Trophoblast cell (in vitro differentiated cells and primary cell): Measurements from ENCODE around the gene ZBTB7B.

Experiments
- DNase-seq, 2 donors: peaks; one replicate each; pipeline ENCODE4 v3.0.0-alpha.2; 2016
- H2AFZ ChIP-seq: 2 replicates; pipeline ENCODE4 v1.6.1; 2013; ENCODE audit warnings: low read length, moderate library complexity, mild to moderate bottlenecking; ENCODE audit not compliant: insufficient read depth, poor library complexity
- H2AK5ac ChIP-seq: 2 replicates; pipeline ENCODE4 v1.6.1; 2013; ENCODE audit warnings: mild to moderate bottlenecking, low read length
- H2BK120ac ChIP-seq: 2 replicates; pipeline ENCODE4 v1.6.1; 2013; ENCODE audit warnings: low read length, mild to moderate bottlenecking, moderate library complexity; ENCODE audit not compliant: insufficient read depth, poor library complexity
- H2BK12ac ChIP-seq: 2 replicates; pipeline ENCODE4 v1.6.1; 2013; ENCODE audit warnings: mild to moderate bottlenecking, low read length, moderate library complexity
- H2BK5ac ChIP-seq: 2 replicates; pipeline ENCODE4 v1.6.1; 2013; ENCODE audit warnings: low read length, low read depth, moderate library complexity, mild to moderate bottlenecking; ENCODE audit not compliant: poor library complexity
- H3K14ac ChIP-seq: 2 replicates; pipeline ENCODE4 v1.6.1; 2013; ENCODE audit warnings: mild to moderate bottlenecking, low read length
- H3K18ac ChIP-seq: 2 replicates; pipeline ENCODE4 v1.6.1; 2013; ENCODE audit warnings: mild to moderate bottlenecking, low read length
- H3K23ac ChIP-seq: 2 replicates; pipeline ENCODE4 v1.6.1; 2013; ENCODE audit warnings: low read length
- H3K27ac ChIP-seq: 2 replicates; pipeline ENCODE4 v1.5.1; 2013; ENCODE audit warnings: low read depth, mild to moderate bottlenecking, inconsistent platforms, low read length, moderate library complexity
- H3K27me3 ChIP-seq: 2 replicates; pipeline ENCODE4 v1.6.1; 2013; ENCODE audit warnings: inconsistent platforms, mild to moderate bottlenecking, low read length, moderate library complexity; ENCODE audit not compliant: insufficient read depth
- H3K36me3 ChIP-seq, 2 experiments: 1 replicate in 1 of 2; 2 replicates in 1 of 2; pipeline ENCODE4 v1.6.1; 2013; ENCODE audit warnings: low read length in 2 of 2, mild to moderate bottlenecking in 2 of 2, moderate library complexity in 1 of 2; ENCODE audit not compliant: insufficient read depth in 2 of 2, control insufficient read depth in 1 of 2
- H3K4ac ChIP-seq: 2 replicates; pipeline ENCODE4 v1.6.1; 2013; ENCODE audit warnings: low read depth, mild to moderate bottlenecking, low read length, moderate library complexity
- H3K4me1 ChIP-seq, 2 experiments: 1 replicate in 1 of 2; 2 replicates in 1 of 2; pipeline ENCODE4 v1.6.1; 2013; ENCODE audit warnings: low read length in 2 of 2, mild to moderate bottlenecking in 2 of 2, moderate library complexity in 1 of 2; ENCODE audit not compliant: insufficient read depth in 2 of 2, control insufficient read depth in 1 of 2
- H3K4me2 ChIP-seq: 2 replicates; pipeline ENCODE4 v1.6.1; 2013; ENCODE audit warnings: inconsistent platforms, mild to moderate bottlenecking, low read length, moderate library complexity
- H3K4me3 ChIP-seq: 2 replicates; pipeline ENCODE4 v1.5.1; 2013; ENCODE audit warnings: mild to moderate bottlenecking, low read depth, low read length, inconsistent platforms
- H3K79me1 ChIP-seq: one replicate; pipeline ENCODE4 v1.6.1; 2013; ENCODE audit warnings: low read length
- H3K79me2 ChIP-seq: 2 replicates; pipeline ENCODE4 v1.6.1; 2013; ENCODE audit warnings: low read length, mild to moderate bottlenecking; ENCODE audit not compliant: control insufficient read depth, insufficient read depth, poor library complexity
- H3K9ac ChIP-seq: 2 replicates; pipeline ENCODE4 v1.6.1; 2013; ENCODE audit warnings: mild to moderate bottlenecking, low read length
- H3K9me3 ChIP-seq: 2 replicates; pipeline ENCODE4 v1.6.1; 2013; ENCODE audit warnings: low read depth, mild to moderate bottlenecking, control low read depth, inconsistent platforms, low read length; ENCODE audit not compliant: insufficient read depth
- H4K12ac ChIP-seq: 2 replicates; pipeline ENCODE4 v1.6.1; 2013; ENCODE audit warnings: low read depth, mild to moderate bottlenecking, low read length, moderate library complexity
- H4K8ac ChIP-seq: 2 replicates; pipeline ENCODE4 v1.6.1; 2013; ENCODE audit warnings: low read depth, mild to moderate bottlenecking, low read length, moderate library complexity
- H4K91ac ChIP-seq: one replicate; pipeline ENCODE4 v1.6.1; 2013; ENCODE audit warnings: low read depth, mild to moderate bottlenecking, low read length, moderate library complexity
- WGBS: extraction: QIAGEN DNeasy Blood & Tissue Kit; methylation state at CpG from one replicate; pipeline ENCODE4 v1.1.7; 2013; ENCODE audit warnings: missing lambda C conversion rate; ENCODE audit not compliant: insufficient read length, insufficient coverage; ENCODE audit errors: extremely low coverage; 5-methylcytosine and 5-hydroxymethylcytosine counted together

ZBTB7B gene

DNA sequence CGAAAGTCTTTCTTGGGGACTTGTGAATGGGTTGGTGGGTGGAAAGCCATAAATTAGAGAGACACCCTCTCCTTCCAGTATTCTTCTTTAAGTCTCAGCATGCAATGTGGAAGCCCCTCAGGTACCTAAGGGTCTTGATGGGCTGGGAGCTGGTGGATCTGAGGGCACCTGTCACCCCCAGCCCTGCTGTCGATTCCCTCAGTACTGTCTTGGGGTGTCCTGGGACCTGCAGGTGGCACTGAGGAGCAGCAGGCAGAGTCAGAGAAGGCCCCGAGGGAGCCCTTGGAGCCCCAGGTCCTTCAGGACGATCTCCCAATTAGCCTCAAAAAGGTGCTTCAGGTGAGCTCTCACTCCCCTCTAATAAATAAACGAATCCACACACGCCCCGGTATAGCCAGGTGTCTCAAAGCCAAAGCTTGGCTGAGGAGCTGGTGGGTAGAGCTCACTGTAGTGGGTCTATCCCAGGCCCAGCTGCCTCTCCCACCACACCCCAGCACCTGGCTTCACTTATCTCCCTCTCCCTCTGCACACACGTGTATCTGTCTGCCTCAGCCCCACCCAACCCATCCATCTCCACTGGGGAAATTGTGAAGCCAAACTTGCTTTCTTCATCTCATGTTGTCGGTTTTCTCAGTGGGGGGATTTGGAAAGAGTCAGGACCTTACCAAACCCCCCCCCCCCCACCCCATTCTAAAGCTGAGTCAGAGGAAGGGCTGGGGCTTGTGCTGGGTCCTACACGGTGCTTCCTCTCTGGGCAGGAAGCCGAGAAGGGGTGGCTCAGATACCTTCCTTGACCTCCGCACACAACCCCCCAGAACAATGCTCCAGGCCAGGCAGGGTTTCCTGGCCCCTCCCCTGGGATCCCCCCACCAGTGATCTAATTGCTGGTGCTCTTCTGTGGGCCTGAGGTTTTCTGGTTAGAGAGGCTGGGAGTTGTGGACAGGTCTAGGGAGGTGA lies 50.1 kb downstream of the ZBTB7B start:
- no CpG with 5 or more reads among the region's 12 CpGs for WGBS

DNA sequence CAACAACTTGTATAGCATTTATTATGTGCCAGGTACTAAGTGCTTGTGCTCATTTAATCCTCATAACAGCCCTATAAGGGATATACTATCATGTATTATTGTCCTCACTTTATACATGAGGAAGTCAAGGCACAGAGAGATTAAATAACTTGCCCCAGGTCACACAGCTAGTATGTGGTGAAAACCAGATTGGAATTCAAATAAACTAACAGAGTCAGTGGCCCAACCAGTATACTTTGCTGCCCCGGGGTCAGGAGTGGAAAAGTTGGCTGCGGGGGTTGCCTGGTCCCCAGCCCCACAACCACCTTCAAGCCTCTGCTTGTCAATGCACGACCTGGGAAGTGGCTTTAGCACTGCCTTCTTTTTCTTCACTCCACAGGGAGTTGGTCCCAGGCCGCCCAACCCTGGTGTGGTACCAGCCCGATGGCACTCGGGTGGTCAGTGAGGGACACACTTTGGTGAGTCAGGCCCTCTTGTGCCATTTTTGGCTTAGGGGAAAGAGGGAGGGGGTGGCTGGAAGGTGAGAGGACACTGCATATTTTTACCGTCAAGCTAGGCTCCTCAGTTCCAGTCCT lies 51.0 kb downstream of the ZBTB7B start:
- no peaks in the 10 kb centered on the region for H3K9me3 ChIP-seq
- H2BK12ac ChIP-seq = no peak overlapping the region
- no peak overlapping the region for H3K4ac ChIP-seq
- no peak overlapping the region for H2BK5ac ChIP-seq
- no peaks in the 10 kb centered on the region for H3K27me3 ChIP-seq
- DNase-seq = peak; percentile 21 to 63
- H3K79me1 ChIP-seq = peaks cover 7% of the 10 kb centered on the region
- H3K4me2 ChIP-seq = no peak overlapping the region
- H3K14ac ChIP-seq = no peak overlapping the region
- no peak overlapping the region for H3K9ac ChIP-seq
- no peak overlapping the region for H4K91ac ChIP-seq
- no peak overlapping the region for H4K12ac ChIP-seq
- no CpG with 5 or more reads among the region's 7 CpGs for WGBS
- H3K4me3 ChIP-seq = no peak overlapping the region
- no peak overlapping the region for H2AFZ ChIP-seq
- H3K18ac ChIP-seq = no peak overlapping the region
- peaks cover 3 to 4% of the 10 kb centered on the region in 2 experiments for H3K36me3 ChIP-seq
- no peak overlapping the region for H3K27ac ChIP-seq
- no peak overlapping the region for H2AK5ac ChIP-seq
- H3K23ac ChIP-seq = peak overlapping the region; percentile 42
- H3K4me1 ChIP-seq = peaks cover 18 to 27% of the 10 kb centered on the region in 2 experiments
- no peak overlapping the region for H2BK120ac ChIP-seq
- H4K8ac ChIP-seq = no peak overlapping the region
- H3K79me2 ChIP-seq = peaks cover 4% of the 10 kb centered on the region

More for the DNA sequence above, 50.1 kb downstream of the ZBTB7B start:
- H3K14ac ChIP-seq = no peak overlapping the region
- no peak overlapping the region for H4K8ac ChIP-seq
- H2BK12ac ChIP-seq = no peak overlapping the region
- H2AFZ ChIP-seq = no peak overlapping the region
- H3K27ac ChIP-seq = no peak overlapping the region
- no peak overlapping the region for H4K12ac ChIP-seq
- no peak for DNase-seq
- H3K23ac ChIP-seq = no peak overlapping the region
- no peak overlapping the region for H2BK5ac ChIP-seq
- H2AK5ac ChIP-seq = no peak overlapping the region
- peaks cover 7% of the 10 kb centered on the region for H3K79me1 ChIP-seq
- H3K18ac ChIP-seq = no peak overlapping the region
- H3K9me3 ChIP-seq = no peaks in the 10 kb centered on the region
- H3K4me2 ChIP-seq = no peak overlapping the region
- H3K79me2 ChIP-seq = peaks cover 4% of the 10 kb centered on the region
- H3K4me3 ChIP-seq = no peak overlapping the region
- H3K4ac ChIP-seq = no peak overlapping the region
- H3K9ac ChIP-seq = no peak overlapping the region
- peaks cover 3% of the 10 kb centered on the region in 2 experiments for H3K36me3 ChIP-seq
- peaks cover 18 to 27% of the 10 kb centered on the region in 2 experiments for H3K4me1 ChIP-seq
- H2BK120ac ChIP-seq = no peak overlapping the region
- H4K91ac ChIP-seq = no peak overlapping the region
- no peaks in the 10 kb centered on the region for H3K27me3 ChIP-seq

DNA sequence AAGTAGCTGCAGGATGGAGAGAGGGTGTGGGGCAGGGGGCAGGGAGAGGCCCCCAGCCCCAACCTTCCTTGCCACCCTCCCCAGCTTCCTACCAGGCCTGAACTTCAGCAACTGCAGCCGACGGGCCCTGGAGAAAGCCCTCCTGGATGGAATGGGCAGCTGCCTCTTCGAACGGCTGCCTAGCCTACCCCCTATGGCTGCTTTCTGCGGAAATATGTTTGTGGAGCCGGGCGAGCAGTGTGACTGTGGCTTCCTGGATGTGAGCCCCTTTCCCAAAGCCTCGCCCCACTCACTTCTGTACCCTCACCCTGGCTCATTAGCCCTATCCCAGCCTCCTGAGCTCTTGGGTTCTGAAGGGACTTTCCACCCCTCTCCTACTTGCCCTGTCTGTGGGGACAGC lies 54.5 kb downstream of the ZBTB7B start:
- WGBS = no CpG with 5 or more reads among the region's 8 CpGs
- no peaks in the 10 kb centered on the region for H3K27me3 ChIP-seq
- H4K91ac ChIP-seq = no peak overlapping the region
- no peak overlapping the region for H3K4me3 ChIP-seq
- no peak overlapping the region for H3K23ac ChIP-seq
- H2AK5ac ChIP-seq = no peak overlapping the region
- no peaks in the 10 kb centered on the region for H3K79me2 ChIP-seq
- no peak overlapping the region for H4K12ac ChIP-seq
- no peak for DNase-seq
- no peak overlapping the region for H2BK5ac ChIP-seq
- H3K4me2 ChIP-seq = no peak overlapping the region
- H3K4ac ChIP-seq = no peak overlapping the region
- no peak overlapping the region for H3K14ac ChIP-seq
- no peaks in the 10 kb centered on the region for H3K9me3 ChIP-seq
- H3K27ac ChIP-seq = no peak overlapping the region
- no peak overlapping the region for H3K18ac ChIP-seq
- H2BK120ac ChIP-seq = no peak overlapping the region
- no peak overlapping the region for H3K9ac ChIP-seq
- H3K36me3 ChIP-seq = peaks cover 3 to 4% of the 10 kb centered on the region in 2 experiments
- no peaks in the 10 kb centered on the region for H3K79me1 ChIP-seq
- no peak overlapping the region for H4K8ac ChIP-seq
- no peak overlapping the region for H2BK12ac ChIP-seq
- peaks cover 4 to 8% of the 10 kb centered on the region in 2 experiments for H3K4me1 ChIP-seq
- H2AFZ ChIP-seq = no peak overlapping the region

- H3K79me1 ChIP-seq = no peaks in the 10 kb centered on the region
- H3K4ac ChIP-seq = no peak overlapping the region
- no peak overlapping the region for H3K23ac ChIP-seq
- no peak for DNase-seq
- H3K36me3 ChIP-seq = peaks cover 3 to 4% of the 10 kb centered on the region in 2 experiments
- no peaks in the 10 kb centered on the region for H3K27me3 ChIP-seq
- WGBS = no CpG with 5 or more reads among the region's 13 CpGs
- H4K91ac ChIP-seq = no peak overlapping the region
- no peaks in the 10 kb centered on the region for H3K79me2 ChIP-seq
- no peak overlapping the region for H3K9ac ChIP-seq
- no peak overlapping the region for H2BK12ac ChIP-seq
- no peak overlapping the region for H2AK5ac ChIP-seq
- no peak overlapping the region for H3K18ac ChIP-seq
- H3K27ac ChIP-seq = no peak overlapping the region
- H3K9me3 ChIP-seq = no peaks in the 10 kb centered on the region
- no peak overlapping the region for H2AFZ ChIP-seq
- H4K12ac ChIP-seq = no peak overlapping the region
- H3K4me3 ChIP-seq = no peak overlapping the region
- H3K14ac ChIP-seq = no peak overlapping the region
- H3K4me2 ChIP-seq = no peak overlapping the region
- no peak overlapping the region for H2BK120ac ChIP-seq
- no peak overlapping the region for H4K8ac ChIP-seq
- H3K4me1 ChIP-seq = peaks cover 5 to 13% of the 10 kb centered on the region in 2 experiments
- H2BK5ac ChIP-seq = no peak overlapping the region
These were observed 55.2 kb downstream of the ZBTB7B start for GRCh38 chr1:155057788-155058211.
